Lower leg skin (tissue), 3 donors: ENCODE data around the gene SLC35F2.
"Not testable (repeated sequence)": the region's sequence is repeated elsewhere in the genome, so short reads cannot be mapped to it uniquely, and the experiment has no call there.

ENCODE experiments used
- POLR2A ChIP-seq, 2 donors: fragments of 450-650 bp; IDR thresholded peaks; one replicate each; pipeline ENCODE4 v1.6.1; 2016 to 2017; ENCODE audit warnings: antibody characterized with exemption in 2 of 2, mild to moderate bottlenecking in 1 of 2, moderate library complexity in 1 of 2
- TF ChIP-seq, protein P1 (sequence below), 3 donors: fragments of 450-650 bp; IDR thresholded peaks; one replicate each; pipeline ENCODE4 v1.5.1; 2016; ENCODE audit warnings: antibody characterized with exemption in 3 of 3, mild to moderate bottlenecking in 3 of 3, moderate library complexity in 2 of 3

DNA sequence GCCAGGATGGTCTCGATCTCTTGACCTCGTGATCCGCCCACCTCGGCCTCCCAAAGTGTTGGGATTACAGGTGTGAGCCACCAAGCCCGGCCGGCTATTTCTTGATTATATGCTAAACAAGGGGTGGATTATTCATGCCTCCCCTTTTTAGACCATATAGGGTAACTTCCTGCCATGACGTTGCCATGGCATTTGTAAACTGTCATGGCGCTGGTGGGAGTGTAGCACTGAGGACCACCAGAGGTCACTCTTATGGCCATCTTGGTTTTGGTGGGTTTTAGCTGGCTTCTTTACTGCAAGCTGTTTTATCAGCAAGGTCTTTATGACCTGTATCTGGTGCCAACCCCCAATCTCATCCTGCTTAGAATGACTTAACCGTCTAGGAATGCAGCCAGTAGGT is 22.9 kb upstream of the SLC35F2 start:
- TF ChIP-seq, protein P1, sequence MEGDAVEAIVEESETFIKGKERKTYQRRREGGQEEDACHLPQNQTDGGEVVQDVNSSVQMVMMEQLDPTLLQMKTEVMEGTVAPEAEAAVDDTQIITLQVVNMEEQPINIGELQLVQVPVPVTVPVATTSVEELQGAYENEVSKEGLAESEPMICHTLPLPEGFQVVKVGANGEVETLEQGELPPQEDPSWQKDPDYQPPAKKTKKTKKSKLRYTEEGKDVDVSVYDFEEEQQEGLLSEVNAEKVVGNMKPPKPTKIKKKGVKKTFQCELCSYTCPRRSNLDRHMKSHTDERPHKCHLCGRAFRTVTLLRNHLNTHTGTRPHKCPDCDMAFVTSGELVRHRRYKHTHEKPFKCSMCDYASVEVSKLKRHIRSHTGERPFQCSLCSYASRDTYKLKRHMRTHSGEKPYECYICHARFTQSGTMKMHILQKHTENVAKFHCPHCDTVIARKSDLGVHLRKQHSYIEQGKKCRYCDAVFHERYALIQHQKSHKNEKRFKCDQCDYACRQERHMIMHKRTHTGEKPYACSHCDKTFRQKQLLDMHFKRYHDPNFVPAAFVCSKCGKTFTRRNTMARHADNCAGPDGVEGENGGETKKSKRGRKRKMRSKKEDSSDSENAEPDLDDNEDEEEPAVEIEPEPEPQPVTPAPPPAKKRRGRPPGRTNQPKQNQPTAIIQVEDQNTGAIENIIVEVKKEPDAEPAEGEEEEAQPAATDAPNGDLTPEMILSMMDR (IDR thresholded peaks at IDR 0.05), result not testable (repeated sequence)
- TF ChIP-seq POLR2A (IDR thresholded peaks at IDR 0.05), result not testable (repeated sequence)
